BJ (cell line): ENCODE results near the gene FGFR3. TPM values are rescaled to one million over a fixed set of nuclear protein-coding genes. Genes with fewer than 3 reads are reported as not detected.

ENCODE experiments used
- CTCF ChIA-PET: fragments of 350-600 bp; formaldehyde crosslinking; extraction: SDS; loops from one replicate; lab custom pipeline; 2021; ENCODE audit warnings: antibody characterized with exemption, inconsistent platforms; lab: Yijun Ruan, JAX
- POLR2A ChIA-PET: fragments of 300-600 bp; sonication (Branson Sonifier 250); formaldehyde crosslinking; extraction: SDS; loops from one replicate; lab custom pipeline; 2021; ENCODE audit warnings: antibody characterized with exemption; lab: Charles Lee
- DNase-seq: peaks from one replicate; pipeline ENCODE4 v3.0.0-alpha.2; 2011; ENCODE audit warnings: low read depth
- H3K27me3 ChIP-seq: 2 replicates; pipeline ENCODE4 v1.6.0; 2011; ENCODE audit warnings: low read length; ENCODE audit not compliant: control insufficient read depth, insufficient read depth
- H3K36me3 ChIP-seq: 2 replicates; pipeline ENCODE4 v1.5.1; 2011; ENCODE audit warnings: low read length; ENCODE audit not compliant: control insufficient read depth, insufficient read depth
- H3K4me3 ChIP-seq: 2 replicates; pipeline ENCODE4 v1.5.1; 2011; ENCODE audit warnings: low read depth, mild to moderate bottlenecking, control low read depth, low read length
- polyA plus RNA-seq: library from polyadenylated mRNA; depleted of rRNA; stranded (reverse); fragments of >200 nt; gene quantifications from 2 replicates; pipeline ENCODE4 v1.2.3, GENCODE V29; 2011
- TF ChIP-seq, protein P1 (sequence below): IDR thresholded peaks from 2 replicates; pipeline ENCODE4 v1.5.1; 2011; ENCODE audit warnings: low read depth, mild to moderate bottlenecking, control low read depth, inconsistent platforms, low read length, moderate library complexity; ENCODE audit not compliant: insufficient read depth

Gene FGFR3
- polyA plus RNA-seq, 1 experiment, result 1.0 TPM

DNA sequence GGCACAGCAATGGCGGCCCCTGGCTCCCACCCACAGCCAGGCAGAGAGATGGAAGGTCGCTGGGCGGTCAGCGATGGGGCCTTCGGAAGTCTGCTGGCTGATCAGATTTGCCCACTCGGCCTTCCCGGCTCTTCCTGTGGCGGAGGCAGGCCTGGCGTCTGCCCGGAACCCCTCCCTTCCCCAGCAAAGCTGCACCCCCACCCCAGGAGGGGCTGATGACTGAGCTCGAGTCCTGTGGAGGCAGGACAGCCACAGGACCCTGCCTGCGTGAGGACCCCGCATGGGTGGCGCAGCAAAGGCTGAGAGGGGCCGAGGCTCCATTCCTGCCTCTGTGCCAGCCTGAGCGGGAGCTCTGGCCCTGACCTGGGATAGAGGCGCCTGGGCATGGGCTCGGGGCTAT, 37.0 kb upstream of the FGFR3 start:
- H3K36me3 ChIP-seq, result no peaks in the 10 kb centered on the region

DNA sequence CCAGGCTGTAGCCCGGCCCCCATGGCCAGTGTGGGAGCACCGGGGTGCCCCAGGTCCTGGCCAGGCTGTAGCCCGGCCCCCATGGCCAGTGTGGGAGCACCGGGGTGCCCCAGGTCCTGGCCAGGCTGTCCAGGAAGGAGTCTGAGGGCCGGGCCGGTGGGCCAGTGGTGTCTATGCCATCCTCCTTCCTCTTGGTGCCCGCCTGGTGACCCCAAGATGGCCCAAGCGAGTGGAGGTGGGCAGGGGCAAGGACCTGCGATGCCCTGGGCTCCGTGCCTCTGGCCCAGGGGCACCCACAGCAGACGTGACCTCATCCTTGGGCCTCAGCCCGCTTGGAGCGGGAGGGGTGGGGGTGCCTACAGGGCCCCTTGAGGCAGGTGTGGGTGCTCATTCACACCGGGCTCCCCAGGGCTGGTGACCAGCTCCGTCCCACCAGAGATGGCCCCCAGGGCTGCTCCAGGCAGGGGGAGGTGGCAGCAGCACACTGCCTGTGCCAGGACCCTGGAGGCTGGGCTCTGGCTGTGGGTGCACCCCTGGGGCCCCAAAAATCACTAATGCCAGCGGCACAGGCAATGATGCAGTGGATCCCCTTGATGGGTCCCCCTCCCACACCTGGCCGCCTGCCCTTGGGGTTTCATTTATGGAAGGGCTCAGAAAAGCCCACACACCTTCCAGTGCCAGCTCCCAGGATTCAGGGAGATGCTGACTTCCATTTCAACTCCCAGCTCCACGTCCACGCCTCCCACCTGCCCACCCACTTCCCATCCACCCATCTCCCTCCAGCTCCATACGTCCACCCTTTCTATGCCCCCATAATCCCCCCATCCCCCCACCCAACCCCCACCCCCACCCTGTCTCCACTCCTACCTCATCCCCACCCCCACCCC, 36.0 kb upstream of the FGFR3 start:
- ChIA-PET POLR2A (no interaction called here), CTCF (interaction anchor here (0.6 kb wide), 1 partner anchor 16 kb away, joined by 3 read pairs; no protein-coding TSS in a partner anchor)
- no peak for DNase-seq
- H3K4me3 ChIP-seq, result no peak overlapping the region
- TF ChIP-seq, protein P1, sequence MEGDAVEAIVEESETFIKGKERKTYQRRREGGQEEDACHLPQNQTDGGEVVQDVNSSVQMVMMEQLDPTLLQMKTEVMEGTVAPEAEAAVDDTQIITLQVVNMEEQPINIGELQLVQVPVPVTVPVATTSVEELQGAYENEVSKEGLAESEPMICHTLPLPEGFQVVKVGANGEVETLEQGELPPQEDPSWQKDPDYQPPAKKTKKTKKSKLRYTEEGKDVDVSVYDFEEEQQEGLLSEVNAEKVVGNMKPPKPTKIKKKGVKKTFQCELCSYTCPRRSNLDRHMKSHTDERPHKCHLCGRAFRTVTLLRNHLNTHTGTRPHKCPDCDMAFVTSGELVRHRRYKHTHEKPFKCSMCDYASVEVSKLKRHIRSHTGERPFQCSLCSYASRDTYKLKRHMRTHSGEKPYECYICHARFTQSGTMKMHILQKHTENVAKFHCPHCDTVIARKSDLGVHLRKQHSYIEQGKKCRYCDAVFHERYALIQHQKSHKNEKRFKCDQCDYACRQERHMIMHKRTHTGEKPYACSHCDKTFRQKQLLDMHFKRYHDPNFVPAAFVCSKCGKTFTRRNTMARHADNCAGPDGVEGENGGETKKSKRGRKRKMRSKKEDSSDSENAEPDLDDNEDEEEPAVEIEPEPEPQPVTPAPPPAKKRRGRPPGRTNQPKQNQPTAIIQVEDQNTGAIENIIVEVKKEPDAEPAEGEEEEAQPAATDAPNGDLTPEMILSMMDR, result no peak
- no peaks in the 10 kb centered on the region for H3K27me3 ChIP-seq
- no peaks in the 10 kb centered on the region for H3K36me3 ChIP-seq

More for the DNA sequence above, 37.0 kb upstream of the FGFR3 start:
- Histone ChIP-seq H3K4me3 (no peak overlapping the region), H3K27me3 (no peaks in the 10 kb centered on the region)
- TF ChIP-seq, protein P1, result no peak
- POLR2A ChIA-PET, result no interaction called here
- no peak for DNase-seq
- CTCF ChIA-PET, result interaction anchor here (1.1 to 1.2 kb wide), 3 partner anchors 11 to 53 kb away, joined by 3 read pairs; no protein-coding TSS in a partner anchor

DNA sequence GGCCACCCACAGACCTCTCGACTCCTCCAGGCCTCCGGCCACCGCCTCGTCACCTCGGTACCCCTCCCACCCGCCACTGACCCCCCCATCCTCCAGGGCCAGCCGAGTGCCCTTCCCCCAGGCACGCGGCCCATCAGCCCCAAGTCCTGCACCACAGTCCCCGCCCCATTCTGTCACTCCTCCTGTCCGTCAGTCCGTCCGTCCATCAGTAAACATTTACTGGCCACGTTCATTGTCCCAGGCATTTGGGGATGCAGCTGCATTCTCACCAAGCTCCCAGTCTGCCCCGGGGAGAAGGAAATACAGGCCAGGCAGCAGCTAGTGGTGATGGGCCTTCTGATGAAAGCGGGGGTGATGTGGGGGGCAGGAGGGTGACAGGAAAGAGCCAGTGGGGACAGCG, 35.3 kb upstream of the FGFR3 start:
- CTCF ChIA-PET, result interaction anchor here (0.6 kb wide), 2 partner anchors 10 to 17 kb away, joined by 3 read pairs; no protein-coding TSS in a partner anchor
- no peaks in the 10 kb centered on the region for H3K27me3 ChIP-seq
- no peaks in the 10 kb centered on the region for H3K36me3 ChIP-seq
- H3K4me3 ChIP-seq, result no peak overlapping the region
- TF ChIP-seq, protein P1, result no peak
- POLR2A ChIA-PET, result no interaction called here
- DNase-seq, result no peak

DNA sequence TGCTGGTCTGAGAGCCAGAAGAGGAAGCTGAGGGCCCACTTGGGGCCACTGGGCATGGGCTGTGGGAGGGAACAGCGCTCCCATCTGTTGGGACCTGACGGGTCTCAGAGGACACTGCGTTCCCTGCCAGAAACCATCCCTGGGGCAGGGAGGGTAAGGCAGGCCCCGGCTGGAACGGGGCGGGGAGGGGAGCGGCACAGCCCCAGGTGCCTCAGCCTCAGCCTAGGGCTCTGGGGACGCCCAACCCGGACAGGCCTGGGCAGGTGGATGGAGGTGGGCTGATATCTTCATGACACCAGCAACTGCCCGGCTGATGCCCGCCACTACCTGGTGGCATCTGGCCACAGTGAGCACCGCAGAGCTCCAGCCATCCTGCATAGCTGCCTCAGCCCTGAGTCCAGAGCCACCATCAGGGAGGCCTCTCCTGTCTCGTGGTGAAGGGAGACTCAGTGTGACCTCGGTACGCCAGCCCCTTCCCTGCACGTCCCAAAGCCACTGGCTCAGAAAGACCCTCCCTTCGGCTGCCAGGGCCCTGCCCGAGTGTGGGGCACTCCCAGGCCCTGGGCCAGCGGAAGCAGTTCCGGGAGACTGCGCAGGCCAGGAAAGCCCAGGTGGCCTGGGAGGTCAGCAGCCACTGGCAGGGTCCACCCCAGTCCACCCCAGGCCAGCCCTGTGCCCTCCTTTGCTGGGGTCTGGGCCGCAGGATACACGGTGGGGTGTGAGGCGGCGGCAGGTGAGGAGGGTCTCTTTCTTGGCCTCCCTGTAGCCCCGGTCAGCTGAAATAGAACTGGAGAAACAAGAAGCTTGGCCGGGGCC, 34.6 kb upstream of the FGFR3 start:
- ChIA-PET POLR2A (no interaction called here), CTCF (interaction anchor here (0.6 to 1.0 kb wide), 3 partner anchors 9 to 141 kb away, joined by 3 read pairs; no protein-coding TSS in a partner anchor)
- Histone ChIP-seq H3K4me3 (no peak overlapping the region), H3K27me3 (no peaks in the 10 kb centered on the region), H3K36me3 (no peaks in the 10 kb centered on the region)
- TF ChIP-seq, protein P1, result no peak
- no peak for DNase-seq
